ENCODE data around the gene GPC5. TPM values are rescaled to one million over a fixed set of nuclear protein-coding genes. Genes with fewer than 3 reads are reported as not detected.

Gene GPC5
- total and polyA plus RNA-seq, 11 donors: 0.14 to 2.9 (median 0.84) TPM; not detected in 1

DNA sequence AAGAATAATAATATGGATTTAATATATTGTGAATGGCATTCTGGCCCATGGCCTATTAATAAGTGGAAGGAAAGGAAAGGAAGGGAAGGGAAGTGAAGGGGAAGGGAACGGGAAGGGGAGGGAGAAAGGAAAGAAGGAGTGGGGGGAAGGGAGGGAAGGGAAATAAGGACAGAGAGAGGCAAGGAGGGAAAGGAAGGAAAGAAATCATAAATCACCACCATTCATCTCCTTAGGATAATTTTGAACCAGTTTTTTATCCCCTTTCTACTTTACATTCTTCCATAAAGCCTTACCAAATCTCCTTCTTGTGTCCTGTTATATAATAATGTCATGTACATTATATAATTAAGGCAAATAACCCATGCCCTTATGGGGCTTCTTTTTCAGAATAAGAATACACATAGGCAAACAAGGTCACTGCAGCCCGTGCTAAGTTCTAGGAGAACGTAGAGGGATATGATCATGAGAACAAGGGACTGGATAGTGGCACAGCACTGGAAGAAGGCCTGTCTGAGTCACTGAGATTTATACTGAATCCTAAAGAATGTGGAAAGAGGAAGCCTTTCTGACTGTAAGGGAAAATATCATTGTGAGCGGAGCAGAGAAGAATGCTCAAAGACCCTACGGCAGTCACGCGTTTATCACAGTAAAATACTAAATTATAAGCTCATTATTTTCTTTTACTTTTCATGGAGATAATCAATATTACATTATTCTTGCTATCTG, 1383.7 kb downstream of the GPC5 start:
- TF ChIP-seq POLR2A (IDR thresholded peaks at IDR 0.05): no peak
- TF ChIP-seq, protein P1, sequence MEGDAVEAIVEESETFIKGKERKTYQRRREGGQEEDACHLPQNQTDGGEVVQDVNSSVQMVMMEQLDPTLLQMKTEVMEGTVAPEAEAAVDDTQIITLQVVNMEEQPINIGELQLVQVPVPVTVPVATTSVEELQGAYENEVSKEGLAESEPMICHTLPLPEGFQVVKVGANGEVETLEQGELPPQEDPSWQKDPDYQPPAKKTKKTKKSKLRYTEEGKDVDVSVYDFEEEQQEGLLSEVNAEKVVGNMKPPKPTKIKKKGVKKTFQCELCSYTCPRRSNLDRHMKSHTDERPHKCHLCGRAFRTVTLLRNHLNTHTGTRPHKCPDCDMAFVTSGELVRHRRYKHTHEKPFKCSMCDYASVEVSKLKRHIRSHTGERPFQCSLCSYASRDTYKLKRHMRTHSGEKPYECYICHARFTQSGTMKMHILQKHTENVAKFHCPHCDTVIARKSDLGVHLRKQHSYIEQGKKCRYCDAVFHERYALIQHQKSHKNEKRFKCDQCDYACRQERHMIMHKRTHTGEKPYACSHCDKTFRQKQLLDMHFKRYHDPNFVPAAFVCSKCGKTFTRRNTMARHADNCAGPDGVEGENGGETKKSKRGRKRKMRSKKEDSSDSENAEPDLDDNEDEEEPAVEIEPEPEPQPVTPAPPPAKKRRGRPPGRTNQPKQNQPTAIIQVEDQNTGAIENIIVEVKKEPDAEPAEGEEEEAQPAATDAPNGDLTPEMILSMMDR (IDR thresholded peaks at IDR 0.05): no peak
- H3K9me3 ChIP-seq: peaks cover 0 to 4% (median 0%) of the 10 kb centered on the region in 12 donors
- no peak overlapping the region for H3K27ac ChIP-seq
- H3K27me3 ChIP-seq: no peaks in the 10 kb centered on the region
- H3K4me1 ChIP-seq: no peaks in the 10 kb centered on the region
- no peak overlapping the region for H3K4me3 ChIP-seq
- DNase-seq (no peak), ATAC-seq (no peak)
- no peaks in the 10 kb centered on the region for H3K36me3 ChIP-seq
- WGBS, 4 donors: 78 to 81% (median 79%) methylated on average over 7 of the region's 7 CpGs
- intact Hi-C loops (cut with DNase I): no loop called here

DNA sequence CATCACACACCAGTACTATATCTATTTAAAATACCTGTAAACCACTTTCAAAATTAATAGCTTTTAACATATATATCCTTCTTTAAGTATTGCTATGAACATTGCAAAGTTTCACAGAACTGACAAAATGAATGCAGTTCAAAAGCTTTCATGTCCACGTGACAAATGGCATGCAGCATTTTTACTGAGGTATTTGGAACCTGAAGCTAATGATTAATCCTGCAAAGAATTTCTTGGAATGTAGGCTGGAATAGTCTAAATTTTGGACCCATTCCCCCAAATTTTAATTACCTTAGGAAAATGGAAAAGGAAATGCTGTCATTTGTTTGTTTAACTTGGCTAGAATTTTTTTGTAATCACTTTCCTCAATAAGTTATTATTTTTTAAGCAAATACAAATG, 1404.4 kb downstream of the GPC5 start:
- intact Hi-C loops (cut with DNase I): no loop called here
- no peak for ATAC-seq
- no peak for DNase-seq
- Histone ChIP-seq H3K9me3 (peaks cover 0 to 8% (median 0%) of the 10 kb centered on the region in 12 donors), H3K36me3 (no peaks in the 10 kb centered on the region), H3K4me1 (peaks cover 0 to 19% (median 0%) of the 10 kb centered on the region in 12 donors), H3K4me3 (no peak overlapping the region), H3K27ac (no peak overlapping the region), H3K27me3 (no peaks in the 10 kb centered on the region)
- 42 to 64% (median 48%) methylated on average over 1 of the region's 1 CpG for WGBS, 4 donors
- TF ChIP-seq, protein P1 (IDR thresholded peaks at IDR 0.05): no peak
- no peak for TF ChIP-seq POLR2A (IDR thresholded peaks at IDR 0.05)

DNA sequence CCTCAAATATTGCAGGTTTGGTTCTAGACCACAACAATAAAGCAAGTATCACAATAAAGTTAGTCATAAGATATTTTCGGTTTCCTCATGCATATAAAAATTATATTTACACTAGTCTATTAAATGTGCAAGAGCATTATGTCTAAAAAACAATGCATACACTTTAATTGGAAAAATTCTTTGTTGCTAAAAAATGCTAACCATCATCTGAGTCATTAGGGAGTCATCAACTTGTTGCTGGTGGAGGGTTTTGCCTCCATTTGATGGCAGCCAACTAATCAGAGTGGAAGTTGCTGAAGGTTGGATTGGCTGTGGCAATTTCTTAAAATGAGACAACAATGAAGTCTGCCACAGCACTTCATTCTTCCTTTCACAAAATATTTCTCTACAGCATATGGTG, 1405.9 kb downstream of the GPC5 start:
- DNase-seq: no peak
- H3K4me1 ChIP-seq: peaks cover 0 to 19% (median 0%) of the 10 kb centered on the region in 12 donors
- H3K27me3 ChIP-seq: no peaks in the 10 kb centered on the region
- intact Hi-C loops (cut with DNase I): no loop called here
- no peaks in the 10 kb centered on the region for H3K36me3 ChIP-seq
- WGBS, 4 donors: 75 to 83% (median 76%) methylated on average over 1 of the region's 1 CpG
- peaks cover 0 to 8% (median 0%) of the 10 kb centered on the region in 12 donors for H3K9me3 ChIP-seq
- H3K27ac ChIP-seq: no peak overlapping the region
- TF ChIP-seq, protein P1 (IDR thresholded peaks at IDR 0.05): no peak
- TF ChIP-seq POLR2A (IDR thresholded peaks at IDR 0.05): no peak
- ATAC-seq: no peak
- no peak overlapping the region for H3K4me3 ChIP-seq

DNA sequence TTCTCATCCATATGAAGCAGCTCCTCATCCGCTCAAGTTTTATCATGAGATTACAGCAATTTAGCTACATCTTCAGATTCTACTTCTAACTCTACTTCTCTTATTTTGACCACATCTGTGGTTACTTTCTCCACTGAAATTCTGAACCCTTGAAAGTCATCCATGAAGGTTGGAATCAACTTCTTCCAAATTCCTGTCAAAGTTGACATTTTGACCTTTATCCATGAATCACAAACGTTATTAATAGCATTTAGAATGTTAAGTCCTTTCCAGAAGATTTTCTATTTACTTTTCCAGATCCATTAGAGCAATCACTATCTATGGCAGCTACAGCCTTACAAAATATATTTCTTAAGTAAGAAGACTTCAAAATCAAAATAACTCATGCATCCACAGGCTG, 1406.5 kb downstream of the GPC5 start:
- peaks cover 0 to 8% (median 0%) of the 10 kb centered on the region in 12 donors for H3K9me3 ChIP-seq
- no peak overlapping the region for H3K4me3 ChIP-seq
- 67 to 71% (median 69%) methylated on average over 2 of the region's 2 CpGs for WGBS, 4 donors
- DNase-seq (no peak), ATAC-seq (no peak)
- intact Hi-C loops (cut with DNase I): no loop called here
- no peak overlapping the region for H3K27ac ChIP-seq
- no peaks in the 10 kb centered on the region for H3K27me3 ChIP-seq
- no peaks in the 10 kb centered on the region for H3K36me3 ChIP-seq
- peaks cover 0 to 19% (median 0%) of the 10 kb centered on the region in 12 donors for H3K4me1 ChIP-seq
- no peak for TF ChIP-seq POLR2A (IDR thresholded peaks at IDR 0.05)
- TF ChIP-seq, protein P1 (IDR thresholded peaks at IDR 0.05): no peak
